Astrocyte (in vitro differentiated cells and primary cell): ENCODE measurements around the gene PDGFD.

ENCODE experiments used
- EZH2 ChIP-seq: IDR thresholded peaks from 2 replicates; pipeline ENCODE4 v1.6.1; 2012; ENCODE audit warnings: mild to moderate bottlenecking, low read length, inconsistent platforms; ENCODE audit not compliant: insufficient read depth
- TF ChIP-seq, protein P1 (sequence below): IDR thresholded peaks from 2 replicates; pipeline ENCODE4 v1.5.1; 2011; ENCODE audit warnings: low read depth, mild to moderate bottlenecking, inconsistent platforms, low read length, moderate library complexity; ENCODE audit not compliant: insufficient read depth

DNA sequence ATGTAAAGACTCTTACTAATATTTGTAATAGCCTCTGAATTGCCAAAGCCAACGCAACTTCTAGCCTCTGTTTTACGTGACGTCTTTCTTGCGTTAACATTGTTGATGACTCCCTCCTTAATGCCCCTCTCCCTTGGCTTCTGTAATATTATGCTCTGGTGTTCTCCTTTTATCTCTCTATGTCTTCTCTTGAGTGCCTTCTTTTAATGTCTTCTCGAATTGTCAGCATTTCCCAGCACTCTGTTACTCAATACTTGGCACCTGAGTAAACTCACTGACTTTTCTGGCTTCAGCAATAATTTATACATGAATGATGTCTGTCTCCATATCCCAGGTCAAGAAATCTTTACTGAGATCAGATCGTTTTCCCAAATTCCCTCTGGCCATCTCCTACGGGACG lies 196.0 kb downstream of the PDGFD start:
- TF ChIP-seq, protein P1, sequence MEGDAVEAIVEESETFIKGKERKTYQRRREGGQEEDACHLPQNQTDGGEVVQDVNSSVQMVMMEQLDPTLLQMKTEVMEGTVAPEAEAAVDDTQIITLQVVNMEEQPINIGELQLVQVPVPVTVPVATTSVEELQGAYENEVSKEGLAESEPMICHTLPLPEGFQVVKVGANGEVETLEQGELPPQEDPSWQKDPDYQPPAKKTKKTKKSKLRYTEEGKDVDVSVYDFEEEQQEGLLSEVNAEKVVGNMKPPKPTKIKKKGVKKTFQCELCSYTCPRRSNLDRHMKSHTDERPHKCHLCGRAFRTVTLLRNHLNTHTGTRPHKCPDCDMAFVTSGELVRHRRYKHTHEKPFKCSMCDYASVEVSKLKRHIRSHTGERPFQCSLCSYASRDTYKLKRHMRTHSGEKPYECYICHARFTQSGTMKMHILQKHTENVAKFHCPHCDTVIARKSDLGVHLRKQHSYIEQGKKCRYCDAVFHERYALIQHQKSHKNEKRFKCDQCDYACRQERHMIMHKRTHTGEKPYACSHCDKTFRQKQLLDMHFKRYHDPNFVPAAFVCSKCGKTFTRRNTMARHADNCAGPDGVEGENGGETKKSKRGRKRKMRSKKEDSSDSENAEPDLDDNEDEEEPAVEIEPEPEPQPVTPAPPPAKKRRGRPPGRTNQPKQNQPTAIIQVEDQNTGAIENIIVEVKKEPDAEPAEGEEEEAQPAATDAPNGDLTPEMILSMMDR = no peak
- no peak for TF ChIP-seq EZH2
